ENCODE data around the gene TTLL5. TPM values are rescaled to one million over a fixed set of nuclear protein-coding genes. Genes with fewer than 3 reads are reported as not detected.
A peak's percentile ranks its signal among the peaks of the same experiment; 100 is the strongest.

The TTLL5 gene
- total RNA-seq, 2 donors from 2014 or later, result 14.6 to 15.3 TPM

DNA sequence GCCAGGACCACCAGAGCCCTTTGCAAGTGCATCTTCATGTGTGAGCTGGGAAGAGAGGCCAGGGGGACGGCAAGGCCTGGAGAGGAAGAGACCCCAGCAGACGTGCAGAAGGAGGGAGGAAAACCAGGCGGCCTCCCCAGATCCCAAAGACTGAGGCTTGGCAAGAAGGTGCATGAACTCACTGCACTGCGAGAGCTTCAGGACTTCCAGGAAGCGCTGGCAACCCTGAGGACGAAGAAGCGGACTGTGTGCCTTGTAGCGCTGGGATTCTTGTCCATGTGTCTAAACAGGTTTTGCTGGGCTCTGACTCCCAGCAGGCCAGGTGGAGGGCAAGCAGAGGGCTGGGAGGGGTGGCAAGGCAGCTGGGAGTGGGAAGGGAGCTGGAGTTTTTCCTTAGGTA lies 319.8 kb downstream of the TTLL5 start:
- no peaks in the 10 kb centered on the region for H3K9me3 Mint-ChIP-seq
- DNase-seq, result no peak
- no peaks in the 10 kb centered on the region for H3K36me3 Mint-ChIP-seq (ENCODE audit: insufficient read depth in 2 of 2)
- no peaks in the 10 kb centered on the region for H3K27me3 Mint-ChIP-seq (ENCODE audit: low read depth)
- no peak overlapping the region for H3K27ac Mint-ChIP-seq
- peaks cover 45% of the 10 kb centered on the region for H3K4me1 Mint-ChIP-seq (ENCODE audit: low read depth)
- H3K4me3 Mint-ChIP-seq, result peak overlapping the region; percentile 81 to 90
- ATAC-seq (replicated peaks in 1 of 2), result no peak

GRCh38 chr14:75981426-75982265 lies 320.6 kb downstream of the TTLL5 start, which contains the start of gene TGFB3:
TGFB3 (minus strand) TSS chr14:75981995; CDS start chr14:75980893, 1,102 bp downstream.
- H3K4me1 Mint-ChIP-seq (ENCODE audit: low read depth), result peaks cover 52% of the 10 kb centered on the region
- DNase-seq, result peak; percentile 67 to 68
- ATAC-seq (replicated peaks in 1 of 2), result peak; percentile 72 to 75
- peak within 1 kb of the TSS; percentile 14 for H3K27ac Mint-ChIP-seq
- H3K4me3 Mint-ChIP-seq, result peak within 1 kb of the TSS; percentile 81 to 90
- no peaks in the 10 kb centered on the region for H3K36me3 Mint-ChIP-seq (ENCODE audit: insufficient read depth in 2 of 2)
- no peaks in the 10 kb centered on the region for H3K9me3 Mint-ChIP-seq
- no peaks in the 10 kb centered on the region for H3K27me3 Mint-ChIP-seq (ENCODE audit: low read depth)

DNA sequence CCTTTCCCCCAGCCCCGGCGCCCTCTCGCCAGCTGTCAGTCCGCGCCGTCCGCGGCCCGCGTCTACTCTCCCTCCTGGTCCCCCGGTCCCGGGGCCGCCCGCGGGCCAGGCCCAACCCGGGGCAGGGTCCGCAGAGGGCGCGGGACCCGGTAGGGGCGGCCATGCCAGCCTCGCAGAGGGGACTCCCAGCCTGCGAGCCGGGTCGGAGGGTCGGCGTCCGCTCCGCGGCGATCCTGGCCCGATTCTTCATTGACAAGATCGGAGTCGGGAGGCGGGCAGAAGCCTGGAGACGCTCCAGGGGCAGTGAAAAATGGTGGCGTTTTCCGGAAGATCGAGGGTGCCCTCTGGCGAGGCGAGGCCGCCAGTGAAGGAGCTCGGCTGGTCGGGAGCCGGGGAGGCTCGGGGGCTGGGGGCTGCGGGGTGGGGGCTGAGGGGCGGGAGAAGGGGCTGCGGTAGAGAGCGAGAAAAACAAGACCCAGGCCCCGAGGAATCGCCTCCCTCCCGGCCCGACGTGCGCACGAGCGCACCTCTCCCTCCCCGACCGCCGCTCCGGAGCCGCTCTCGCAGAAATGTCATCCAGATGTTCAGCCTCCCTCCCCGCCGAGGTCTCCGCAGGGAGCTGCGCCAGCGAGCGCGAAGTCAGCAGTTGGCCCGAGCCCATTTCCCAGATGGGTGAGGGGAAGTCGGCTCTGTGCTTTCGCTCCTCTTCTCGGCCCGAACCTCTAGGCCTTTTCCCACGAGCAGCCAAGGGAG lies 321.4 kb downstream of the TTLL5 start:
- Mint-ChIP-seq H3K4me3 (peak overlapping the region; percentile 81 to 90), H3K36me3 (ENCODE audit: insufficient read depth in 2 of 2) (no peaks in the 10 kb centered on the region), H3K27me3 (ENCODE audit: low read depth) (no peaks in the 10 kb centered on the region), H3K27ac (no peak overlapping the region), H3K9me3 (no peaks in the 10 kb centered on the region), H3K4me1 (ENCODE audit: low read depth) (peaks cover 56% of the 10 kb centered on the region)
- ATAC-seq (replicated peaks in 1 of 2), result peak; percentile 72 to 73
- peak; percentile 82 to 85 for DNase-seq

DNA sequence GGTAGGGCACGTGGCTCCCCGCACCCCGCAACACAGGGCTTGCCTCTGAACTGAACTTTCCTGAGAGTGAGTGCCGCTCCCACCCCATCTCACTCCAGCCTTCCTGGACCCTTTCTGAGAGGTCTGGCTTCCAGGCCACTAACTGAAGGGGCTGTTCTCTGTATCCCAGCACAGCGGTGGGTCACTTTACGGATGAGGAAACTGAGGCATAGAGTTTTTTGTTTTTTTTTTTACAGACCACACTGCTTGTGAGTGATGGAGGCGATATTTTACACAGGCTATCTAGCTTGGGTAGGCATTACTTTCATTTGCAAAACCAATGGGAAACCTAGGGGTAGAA lies 321.9 kb downstream of the TTLL5 start:
- no peak for ATAC-seq (replicated peaks in 1 of 2)
- no peaks in the 10 kb centered on the region for H3K9me3 Mint-ChIP-seq
- no peak overlapping the region for H3K27ac Mint-ChIP-seq
- no peaks in the 10 kb centered on the region for H3K27me3 Mint-ChIP-seq (ENCODE audit: low read depth)
- DNase-seq, result no peak
- peaks cover 56% of the 10 kb centered on the region for H3K4me1 Mint-ChIP-seq (ENCODE audit: low read depth)
- no peaks in the 10 kb centered on the region for H3K36me3 Mint-ChIP-seq (ENCODE audit: insufficient read depth in 2 of 2)
- peak overlapping the region; percentile 73 to 90 for H3K4me3 Mint-ChIP-seq

GRCh38 chr14:75984674-75985073 lies 323.6 kb downstream of the TTLL5 start:
- H3K4me3 Mint-ChIP-seq, result peak overlapping the region in 1 of 2 donors; percentile 7
- no peaks in the 10 kb centered on the region for H3K27me3 Mint-ChIP-seq (ENCODE audit: low read depth)
- no peak overlapping the region for H3K27ac Mint-ChIP-seq
- no peak for DNase-seq
- no peak for ATAC-seq (replicated peaks in 1 of 2)
- H3K36me3 Mint-ChIP-seq (ENCODE audit: insufficient read depth in 2 of 2), result no peaks in the 10 kb centered on the region
- peaks cover 40% of the 10 kb centered on the region for H3K4me1 Mint-ChIP-seq (ENCODE audit: low read depth)
- H3K9me3 Mint-ChIP-seq, result no peaks in the 10 kb centered on the region

DNA sequence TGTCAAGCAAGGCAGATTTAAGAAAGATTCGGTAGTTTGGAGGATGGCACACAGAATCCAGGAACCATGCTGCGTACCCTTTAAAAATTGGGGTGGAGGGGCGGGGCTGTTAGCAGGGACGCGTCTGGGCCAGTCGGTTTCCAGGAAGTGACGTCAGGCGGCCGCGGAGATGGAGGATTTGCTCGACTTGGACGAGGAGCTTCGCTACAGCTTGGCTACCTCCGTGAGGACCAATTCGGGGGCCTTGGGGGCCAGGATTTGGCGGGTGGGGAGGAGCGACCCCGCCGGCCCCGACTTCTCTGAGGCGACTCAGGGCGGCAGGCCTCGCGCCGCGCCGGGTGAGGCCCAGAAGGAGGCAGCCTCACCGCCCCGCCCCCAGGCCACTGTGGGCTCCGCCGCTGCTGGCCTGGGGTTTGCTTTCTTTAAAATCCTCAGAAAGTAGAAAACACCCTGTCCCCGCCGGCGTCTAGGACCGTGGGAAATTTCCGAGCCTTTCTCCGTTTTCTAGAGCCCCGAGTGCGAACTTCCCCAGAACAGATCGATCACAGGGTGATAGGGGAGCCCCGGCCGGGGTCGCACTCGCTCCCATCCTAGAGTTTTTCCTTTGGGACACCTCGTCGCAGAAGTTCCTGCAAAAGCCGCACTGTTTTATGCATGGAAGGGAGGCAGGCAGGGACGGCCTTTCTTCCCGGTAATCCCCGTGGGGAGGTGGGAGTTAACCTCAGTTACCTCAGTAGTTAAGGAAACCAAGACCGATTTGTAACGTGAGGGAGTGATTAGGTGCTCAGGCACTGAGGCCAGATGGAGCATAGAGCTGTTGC lies 324.8 kb downstream of the TTLL5 start, which contains the start of gene IFT43:
Gene IFT43, plus strand, starts transcription at position 146 of the 821 bp plus-strand sequence. Its CDS starts 24 bp downstream, at position 170.
- no peaks in the 10 kb centered on the region for H3K9me3 Mint-ChIP-seq
- ATAC-seq (replicated peaks in 1 of 2), result peak; percentile 70 to 73
- H3K4me1 Mint-ChIP-seq (ENCODE audit: low read depth), result peaks cover 29% of the 10 kb centered on the region
- H3K27ac Mint-ChIP-seq, result peak within 1 kb of the TSS; percentile 38
- DNase-seq, result peak; percentile 90 to 93
- no peaks in the 10 kb centered on the region for H3K36me3 Mint-ChIP-seq (ENCODE audit: insufficient read depth in 2 of 2)
- H3K27me3 Mint-ChIP-seq (ENCODE audit: low read depth), result no peaks in the 10 kb centered on the region
- H3K4me3 Mint-ChIP-seq, result peak within 1 kb of the TSS; percentile 88 to 92

- Mint-ChIP-seq H3K4me3 (peak overlapping the region; percentile 88 to 92), H3K36me3 (ENCODE audit: insufficient read depth in 2 of 2) (no peaks in the 10 kb centered on the region), H3K4me1 (ENCODE audit: low read depth) (peaks cover 23% of the 10 kb centered on the region), H3K27me3 (ENCODE audit: low read depth) (no peaks in the 10 kb centered on the region), H3K9me3 (no peaks in the 10 kb centered on the region), H3K27ac (no peak overlapping the region)
- no peak for DNase-seq
- no peak for ATAC-seq (replicated peaks in 1 of 2)
Measured at GRCh38 chr14:75986439-75986765, 325.4 kb downstream of the TTLL5 start.

GRCh38 chr14:75987201-75987970 lies 326.3 kb downstream of the TTLL5 start:
- Mint-ChIP-seq H3K27ac (no peak overlapping the region), H3K4me3 (no peak overlapping the region), H3K9me3 (no peaks in the 10 kb centered on the region)

DNA sequence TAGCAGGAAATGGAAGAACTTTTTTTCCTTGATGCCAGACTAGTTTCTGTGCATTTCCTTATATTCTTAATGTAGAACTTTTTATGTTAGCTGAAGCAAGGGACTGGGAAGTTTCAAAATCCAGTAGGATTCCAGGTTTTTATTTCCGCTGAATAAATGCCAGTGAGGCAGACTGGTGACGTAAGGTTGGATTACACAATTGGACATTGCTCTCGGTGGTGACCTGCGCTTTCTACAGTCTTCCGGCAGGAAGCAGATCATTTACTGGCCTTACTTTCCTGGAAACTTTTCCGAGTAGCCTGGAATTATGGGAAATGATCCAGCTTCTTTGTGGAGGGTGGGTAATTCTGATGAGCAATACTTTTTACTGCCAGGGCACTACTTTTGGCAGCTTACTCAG lies 328.1 kb downstream of the TTLL5 start:
- DNase-seq, result no peak
- Mint-ChIP-seq H3K9me3 (no peaks in the 10 kb centered on the region), H3K4me3 (no peak overlapping the region), H3K27me3 (ENCODE audit: low read depth) (no peaks in the 10 kb centered on the region), H3K36me3 (ENCODE audit: insufficient read depth in 2 of 2) (no peaks in the 10 kb centered on the region), H3K27ac (no peak overlapping the region), H3K4me1 (ENCODE audit: low read depth) (peaks cover 19% of the 10 kb centered on the region)
- ATAC-seq (replicated peaks in 1 of 2), result no peak

More at GRCh38 chr14:75987201-75987970, 326.3 kb downstream of the TTLL5 start:
- DNase-seq (no peak), ATAC-seq (replicated peaks in 1 of 2) (no peak)
- H3K36me3 Mint-ChIP-seq (ENCODE audit: insufficient read depth in 2 of 2), result no peaks in the 10 kb centered on the region
- H3K4me1 Mint-ChIP-seq (ENCODE audit: low read depth), result peaks cover 16% of the 10 kb centered on the region
- no peaks in the 10 kb centered on the region for H3K27me3 Mint-ChIP-seq (ENCODE audit: low read depth)

- Mint-ChIP-seq H3K27ac (no peak overlapping the region), H3K36me3 (ENCODE audit: insufficient read depth in 2 of 2) (no peaks in the 10 kb centered on the region), H3K4me1 (ENCODE audit: low read depth) (peaks cover 20% of the 10 kb centered on the region), H3K9me3 (no peaks in the 10 kb centered on the region), H3K27me3 (ENCODE audit: low read depth) (no peaks in the 10 kb centered on the region), H3K4me3 (no peak overlapping the region)
- no peak for DNase-seq
- ATAC-seq (replicated peaks in 1 of 2), result no peak
Measured at GRCh38 chr14:75990297-75990696, 329.3 kb downstream of the TTLL5 start.

DNA sequence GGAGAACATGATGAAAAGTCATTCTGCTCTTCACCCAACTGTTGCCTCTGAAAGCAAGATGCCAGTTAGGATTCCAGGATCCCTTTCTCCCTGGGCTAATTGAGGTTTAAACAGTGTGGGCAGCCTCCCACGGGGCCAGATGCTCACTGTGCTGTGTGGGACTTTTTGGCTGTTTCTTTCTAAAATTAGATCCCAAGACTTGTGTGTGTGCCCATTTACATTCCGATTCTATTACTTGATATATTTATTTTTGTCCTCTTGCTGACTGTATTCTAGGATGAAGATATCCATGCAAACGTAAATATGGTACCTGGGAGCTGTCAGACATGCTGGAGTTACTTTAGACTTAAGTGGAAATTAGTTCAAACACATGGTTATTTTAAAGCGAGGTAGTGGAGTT lies 330.7 kb downstream of the TTLL5 start:
- no peaks in the 10 kb centered on the region for H3K36me3 Mint-ChIP-seq (ENCODE audit: insufficient read depth in 2 of 2)
- H3K27ac Mint-ChIP-seq, result no peak overlapping the region
- H3K27me3 Mint-ChIP-seq (ENCODE audit: low read depth), result no peaks in the 10 kb centered on the region
- no peaks in the 10 kb centered on the region for H3K9me3 Mint-ChIP-seq
- DNase-seq (no peak), ATAC-seq (replicated peaks in 1 of 2) (no peak)
- peaks cover 12% of the 10 kb centered on the region for H3K4me1 Mint-ChIP-seq (ENCODE audit: low read depth)
- H3K4me3 Mint-ChIP-seq, result no peak overlapping the region

- ATAC-seq (replicated peaks in 1 of 2), result peak; percentile 62 to 74
- no peak overlapping the region for H3K27ac Mint-ChIP-seq
Measured at GRCh38 chr14:75993567-75994041, 332.6 kb downstream of the TTLL5 start.

More at GRCh38 chr14:75993567-75994041, 332.6 kb downstream of the TTLL5 start:
- no peaks in the 10 kb centered on the region for H3K9me3 Mint-ChIP-seq
- no peak for DNase-seq
- no peak overlapping the region for H3K4me3 Mint-ChIP-seq
- peaks cover 9% of the 10 kb centered on the region for H3K4me1 Mint-ChIP-seq (ENCODE audit: low read depth)
- no peaks in the 10 kb centered on the region for H3K27me3 Mint-ChIP-seq (ENCODE audit: low read depth)
- H3K36me3 Mint-ChIP-seq (ENCODE audit: insufficient read depth in 2 of 2), result no peaks in the 10 kb centered on the region
